Activated CD8-positive, alpha-beta T cell treated with anti-CD3 and anti-CD28 coated beads for 36 hours (primary cell): ENCODE results near the gene CCDC39. TPM values are rescaled to one million over a fixed set of nuclear protein-coding genes. Genes with fewer than 3 reads are reported as not detected.

ENCODE experiments used
- ATAC-seq: fragments of 200-7000 bp; cut with Tn5 transposase; one replicate; pipeline ENCODE4 v1.10.0; 2021; ENCODE audit warnings: mild to moderate bottlenecking, moderate library complexity
- CTCF ChIA-PET: fragments of 350-600 bp; sonication (Branson Sonifier 250); formaldehyde crosslinking; loops from one replicate; lab custom pipeline; 2021; ENCODE audit warnings: antibody characterized with exemption; lab: Charles Lee
- POLR2A ChIA-PET: fragments of 350-600 bp; sonication (Branson Sonifier 250); formaldehyde crosslinking; loops from one replicate; lab custom pipeline; 2021; ENCODE audit warnings: antibody characterized with exemption; lab: Charles Lee
- DNase-seq: peaks from one replicate; pipeline ENCODE4 v3.0.0-alpha.2; 2020
- H3K27ac Mint-ChIP-seq: one replicate; pipeline ENCODE4 v1.8.0; 2021; ENCODE audit warnings: mild to moderate bottlenecking, mixed read lengths
- H3K27me3 Mint-ChIP-seq: one replicate; pipeline ENCODE4 v1.8.0; 2021; ENCODE audit warnings: mixed read lengths
- H3K36me3 Mint-ChIP-seq: one replicate; pipeline ENCODE4 v1.8.0; 2021; ENCODE audit warnings: low read depth, mixed read lengths
- H3K4me1 Mint-ChIP-seq: one replicate; pipeline ENCODE4 v1.8.0; 2021; ENCODE audit warnings: low read depth, mixed read lengths
- H3K4me3 Mint-ChIP-seq: one replicate; pipeline ENCODE4 v1.8.0; 2021; ENCODE audit warnings: mild to moderate bottlenecking, moderate library complexity, mixed read lengths
- H3K9me3 Mint-ChIP-seq: one replicate; pipeline ENCODE4 v1.8.0; 2021; ENCODE audit warnings: mixed read lengths
- CTCF ChIP-seq: fragments of 200-600 bp; IDR thresholded peaks from one replicate; pipeline ENCODE4 v1.8.0; 2022; ENCODE audit warnings: antibody characterized with exemption, mild to moderate bottlenecking
- intact Hi-C: fragments of 100-400 bp; cut with micrococcal nuclease; formaldehyde crosslinking; loops from one replicate; pipeline ENCODE4 v1.10.0; 2022
- total RNA-seq, 2 experiments: library from RNA; stranded (reverse); gene quantifications; one replicate each; pipeline ENCODE4 v1.2.3, GENCODE V29; 2021

The CCDC39 gene
- total RNA-seq, 2 experiments from 2014 or later: not detected

- ChIA-PET POLR2A (no interaction called here), CTCF (interaction anchor here (0.7 to 1.0 kb wide), 3 partner anchors 9 to 301 kb away, joined by 3 to 4 read pairs (median 3); no protein-coding TSS in a partner anchor)
- Mint-ChIP-seq H3K4me1 (no peaks in the 10 kb centered on the region), H3K36me3 (no peaks in the 10 kb centered on the region), H3K4me3 (no peak overlapping the region), H3K9me3 (no peaks in the 10 kb centered on the region), H3K27me3 (peaks cover 15% of the 10 kb centered on the region), H3K27ac (no peak overlapping the region)
- ATAC-seq (no peak), DNase-seq (no peak)
- no peak for TF ChIP-seq CTCF
- intact Hi-C loops: no loop called here
Measured at GRCh38 chr3:180690061-180690460, 10.8 kb upstream of the CCDC39 start.

GRCh38 chr3:180684807-180685206 lies 5.5 kb upstream of the CCDC39 start:
- Mint-ChIP-seq H3K27ac (no peak overlapping the region), H3K27me3 (peaks cover 25% of the 10 kb centered on the region), H3K9me3 (no peaks in the 10 kb centered on the region), H3K4me3 (no peak overlapping the region), H3K36me3 (no peaks in the 10 kb centered on the region), H3K4me1 (peaks cover 4% of the 10 kb centered on the region)
- DNase-seq: no peak
- ATAC-seq: no peak
- no peak for TF ChIP-seq CTCF
- ChIA-PET POLR2A (no interaction called here), CTCF (interaction anchor here (1.2 kb wide), 1 partner anchor 594 kb away, joined by 3 read pairs; no protein-coding TSS in a partner anchor)
- intact Hi-C loops: no loop called here

GRCh38 chr3:180683816-180684215 lies 4.5 kb upstream of the CCDC39 start:
- ATAC-seq: no peak
- no peak for TF ChIP-seq CTCF
- CTCF ChIA-PET: interaction anchor here (1.2 kb wide), 1 partner anchor 595 kb away, joined by 3 read pairs; no protein-coding TSS in a partner anchor

GRCh38 chr3:180680097-180680430 lies 775 bp upstream of the CCDC39 start:
- Mint-ChIP-seq H3K27ac (no peak overlapping the region), H3K36me3 (no peaks in the 10 kb centered on the region), H3K4me1 (peaks cover 15% of the 10 kb centered on the region), H3K27me3 (peaks cover 50% of the 10 kb centered on the region), H3K9me3 (no peaks in the 10 kb centered on the region), H3K4me3 (peak overlapping the region; percentile 77)
- ATAC-seq: peak; percentile 62
- intact Hi-C loops: no loop called here
- ChIA-PET POLR2A (interaction anchor here (2.1 kb wide), 1 partner anchor 78 kb away, joined by 11 read pairs; the partner anchor contains the start of gene TTC14), CTCF (interaction anchor here (1.2 kb wide), 1 partner anchor 78 kb away, joined by 4 read pairs; the partner anchor contains the start of gene TTC14)
- peak; percentile 62 for DNase-seq
- TF ChIP-seq CTCF: peak; percentile 75

More at GRCh38 chr3:180683816-180684215, 4.5 kb upstream of the CCDC39 start:
- no peak for DNase-seq
- Mint-ChIP-seq H3K9me3 (no peaks in the 10 kb centered on the region), H3K27ac (no peak overlapping the region), H3K36me3 (no peaks in the 10 kb centered on the region), H3K4me1 (peaks cover 9% of the 10 kb centered on the region), H3K4me3 (no peak overlapping the region), H3K27me3 (peaks cover 33% of the 10 kb centered on the region)
- POLR2A ChIA-PET: no interaction called here
- intact Hi-C loops: no loop called here

- ChIA-PET CTCF (interaction anchor here (0.9 to 1.4 kb wide), 3 partner anchors 33 to 749 kb away, joined by 3 to 4 read pairs (median 3); no protein-coding TSS in a partner anchor), POLR2A (interaction anchor here (1.1 to 2.1 kb wide), 2 partner anchors 76 to 230 kb away, joined by 3 to 11 read pairs; partner anchors contain the start of gene TTC14)
- H3K27ac Mint-ChIP-seq: no peak overlapping the region
- no peak overlapping the region for H3K4me3 Mint-ChIP-seq
- H3K4me1 Mint-ChIP-seq: peaks cover 15% of the 10 kb centered on the region
- H3K27me3 Mint-ChIP-seq: peaks cover 50% of the 10 kb centered on the region
- DNase-seq (no peak), ATAC-seq (no peak)
- intact Hi-C loops: no loop called here
- no peaks in the 10 kb centered on the region for H3K9me3 Mint-ChIP-seq
- no peaks in the 10 kb centered on the region for H3K36me3 Mint-ChIP-seq
- no peak for TF ChIP-seq CTCF
Measured at GRCh38 chr3:180678231-180678630, 1.1 kb downstream of the CCDC39 start.
